Measurements from ENCODE around the gene ABR.

Gene ABR

DNA sequence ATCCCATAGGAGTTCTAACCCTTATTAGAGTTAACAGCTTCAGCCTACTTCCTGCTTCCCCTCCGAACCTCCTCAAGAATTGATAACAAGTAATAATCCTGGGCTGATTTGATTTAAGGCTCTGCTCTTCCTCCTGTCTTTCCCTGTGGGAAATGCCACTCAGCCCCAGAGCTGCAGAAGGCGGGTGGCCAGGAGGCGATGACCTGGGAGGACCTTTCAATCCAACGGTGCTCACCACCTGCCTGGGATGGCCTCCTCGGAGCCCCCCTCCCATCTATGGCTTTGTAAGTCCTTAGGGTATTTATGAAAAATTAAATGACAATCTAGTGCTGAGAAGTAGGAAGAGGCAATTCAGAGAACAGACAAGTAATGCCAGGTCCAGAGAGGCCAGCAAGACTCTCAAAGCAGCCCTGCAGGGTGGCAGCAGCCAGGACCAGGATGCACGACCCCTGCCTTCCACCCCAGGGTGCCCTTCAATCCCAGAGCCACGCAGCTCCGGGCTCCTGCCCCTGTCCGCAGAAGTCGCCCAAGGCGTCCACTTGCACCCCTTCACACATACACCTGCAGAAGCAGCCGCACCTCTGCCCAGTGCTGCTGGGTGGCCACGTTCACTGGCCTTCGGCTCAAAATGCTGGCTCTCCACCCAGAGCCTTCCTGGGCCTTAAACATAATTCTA is 34.3 kb downstream of the ABR start:
- TF ChIP-seq MYC (IDR thresholded peaks at IDR 0.05; ENCODE audit: low read depth, low read length): no peak
- TF ChIP-seq, protein P1, sequence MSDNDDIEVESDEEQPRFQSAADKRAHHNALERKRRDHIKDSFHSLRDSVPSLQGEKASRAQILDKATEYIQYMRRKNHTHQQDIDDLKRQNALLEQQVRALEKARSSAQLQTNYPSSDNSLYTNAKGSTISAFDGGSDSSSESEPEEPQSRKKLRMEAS (IDR thresholded peaks at IDR 0.05; ENCODE audit: low read depth, low read length): no peak
- TF ChIP-seq, protein P2, sequence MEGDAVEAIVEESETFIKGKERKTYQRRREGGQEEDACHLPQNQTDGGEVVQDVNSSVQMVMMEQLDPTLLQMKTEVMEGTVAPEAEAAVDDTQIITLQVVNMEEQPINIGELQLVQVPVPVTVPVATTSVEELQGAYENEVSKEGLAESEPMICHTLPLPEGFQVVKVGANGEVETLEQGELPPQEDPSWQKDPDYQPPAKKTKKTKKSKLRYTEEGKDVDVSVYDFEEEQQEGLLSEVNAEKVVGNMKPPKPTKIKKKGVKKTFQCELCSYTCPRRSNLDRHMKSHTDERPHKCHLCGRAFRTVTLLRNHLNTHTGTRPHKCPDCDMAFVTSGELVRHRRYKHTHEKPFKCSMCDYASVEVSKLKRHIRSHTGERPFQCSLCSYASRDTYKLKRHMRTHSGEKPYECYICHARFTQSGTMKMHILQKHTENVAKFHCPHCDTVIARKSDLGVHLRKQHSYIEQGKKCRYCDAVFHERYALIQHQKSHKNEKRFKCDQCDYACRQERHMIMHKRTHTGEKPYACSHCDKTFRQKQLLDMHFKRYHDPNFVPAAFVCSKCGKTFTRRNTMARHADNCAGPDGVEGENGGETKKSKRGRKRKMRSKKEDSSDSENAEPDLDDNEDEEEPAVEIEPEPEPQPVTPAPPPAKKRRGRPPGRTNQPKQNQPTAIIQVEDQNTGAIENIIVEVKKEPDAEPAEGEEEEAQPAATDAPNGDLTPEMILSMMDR (IDR thresholded peaks at IDR 0.05; ENCODE audit: low read depth, low read length): no peak
- no peak for TF ChIP-seq POLR2A (IDR thresholded peaks at IDR 0.05; ENCODE audit: extremely low read depth, insufficient read length)
- no peak for DNase-seq (ENCODE audit: low read depth)
- no peak overlapping the region for H3K4me3 ChIP-seq (ENCODE audit: low read depth, low read length)

DNA sequence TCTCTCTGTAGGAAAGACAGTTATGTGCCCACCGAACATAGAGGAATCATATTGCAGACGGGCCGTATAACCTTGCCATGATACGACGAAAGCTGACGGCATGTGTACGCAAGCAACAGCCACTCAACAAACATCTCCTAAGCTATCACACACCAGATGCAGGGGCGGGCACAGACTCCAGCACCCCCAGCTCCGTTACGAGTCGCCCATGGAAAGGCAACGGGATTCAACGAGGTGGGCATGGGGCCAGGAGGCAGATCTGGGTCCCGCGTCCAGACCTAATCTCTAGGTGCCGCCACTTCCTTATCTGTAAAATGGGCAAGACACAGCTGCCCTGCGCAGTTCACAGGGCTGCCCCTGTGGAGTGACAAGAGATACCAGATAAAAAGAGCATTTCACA is 35.6 kb downstream of the ABR start:
- DNase-seq (ENCODE audit: low read depth): no peak
- no peak overlapping the region for H3K4me3 ChIP-seq (ENCODE audit: low read depth, low read length)
- TF ChIP-seq MYC (IDR thresholded peaks at IDR 0.05; ENCODE audit: low read depth, low read length) (no peak), POLR2A (IDR thresholded peaks at IDR 0.05; ENCODE audit: extremely low read depth, insufficient read length) (no peak)
- TF ChIP-seq, protein P2 (IDR thresholded peaks at IDR 0.05; ENCODE audit: low read depth, low read length): no peak
- TF ChIP-seq, protein P1 (IDR thresholded peaks at IDR 0.05; ENCODE audit: low read depth, low read length): no peak

DNA sequence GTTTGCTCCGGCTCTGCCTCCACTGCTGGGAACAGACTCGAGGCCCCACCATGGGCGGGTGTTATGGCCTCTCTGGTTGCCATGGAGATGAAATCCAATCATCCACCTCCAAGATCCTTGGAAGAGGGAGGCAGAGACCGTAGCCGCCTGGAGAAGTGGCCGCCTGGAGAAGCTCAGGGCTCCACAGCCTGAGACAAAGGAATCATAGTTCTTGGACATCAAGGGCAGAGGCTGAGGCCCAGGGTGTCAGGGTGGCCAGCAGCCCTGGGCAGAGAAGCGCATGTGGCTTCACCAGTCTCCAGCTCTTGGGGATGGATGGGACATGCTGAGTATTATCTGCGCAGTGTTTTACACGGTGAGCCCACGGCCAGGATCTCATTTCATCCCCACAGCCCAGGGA is 36.2 kb downstream of the ABR start:
- TF ChIP-seq, protein P2 (IDR thresholded peaks at IDR 0.05; ENCODE audit: low read depth, low read length): no peak
- TF ChIP-seq, protein P1 (IDR thresholded peaks at IDR 0.05; ENCODE audit: low read depth, low read length): no peak
- TF ChIP-seq MYC (IDR thresholded peaks at IDR 0.05; ENCODE audit: low read depth, low read length): no peak
- TF ChIP-seq POLR2A (IDR thresholded peaks at IDR 0.05; ENCODE audit: extremely low read depth, insufficient read length): no peak
- no peak for DNase-seq (ENCODE audit: low read depth)
- H3K4me3 ChIP-seq (ENCODE audit: low read depth, low read length): no peak overlapping the region

DNA sequence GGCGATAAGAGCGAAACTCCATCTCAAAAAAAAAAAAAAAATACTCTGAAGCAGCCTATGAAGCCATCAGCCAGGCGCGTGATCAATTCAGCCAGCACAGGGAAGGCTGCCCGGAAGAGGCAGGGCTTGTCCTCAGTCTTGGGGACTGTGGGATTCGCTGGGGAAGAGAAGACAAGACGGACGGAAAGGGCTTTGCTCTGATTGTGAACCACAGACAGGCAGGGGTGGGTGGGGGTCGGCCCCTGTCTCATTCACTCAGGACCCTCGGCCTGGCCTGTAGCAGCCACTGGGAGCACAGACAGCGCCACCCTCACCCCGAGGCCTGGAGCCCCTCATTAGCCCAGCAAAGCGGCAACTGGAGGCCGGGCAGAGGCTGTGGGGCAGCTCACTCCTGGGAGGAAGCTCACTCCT is 37.2 kb downstream of the ABR start:
- no peak for DNase-seq (ENCODE audit: low read depth)
- no peak overlapping the region for H3K4me3 ChIP-seq (ENCODE audit: low read depth, low read length)
- TF ChIP-seq POLR2A (IDR thresholded peaks at IDR 0.05; ENCODE audit: extremely low read depth, insufficient read length) (no peak), MYC (IDR thresholded peaks at IDR 0.05; ENCODE audit: low read depth, low read length) (no peak)
- TF ChIP-seq, protein P1 (IDR thresholded peaks at IDR 0.05; ENCODE audit: low read depth, low read length): no peak
- TF ChIP-seq, protein P2 (IDR thresholded peaks at IDR 0.05; ENCODE audit: low read depth, low read length): no peak

DNA sequence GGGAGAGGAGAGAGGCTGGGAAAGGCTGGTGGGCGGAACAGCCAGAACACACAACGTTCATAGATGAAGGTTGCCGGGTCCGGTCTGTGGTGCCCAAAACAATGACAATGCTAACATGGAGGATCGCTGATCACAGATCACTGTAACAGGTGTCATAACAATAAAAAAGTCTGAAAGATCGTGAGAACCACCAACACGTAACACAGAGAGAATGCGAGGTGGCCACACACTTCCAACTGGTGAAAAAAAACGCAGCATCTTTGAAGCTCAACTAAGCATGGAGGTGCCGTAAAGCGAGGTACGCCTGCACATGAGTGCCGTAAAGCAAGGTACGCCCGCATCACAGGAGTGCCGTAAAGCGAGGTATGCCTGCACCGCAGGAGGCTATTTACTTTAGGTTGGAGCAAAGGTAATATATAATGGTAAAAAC is 42.3 kb downstream of the ABR start:
- H3K4me3 ChIP-seq (ENCODE audit: low read depth, low read length): no peak overlapping the region
- no peak for DNase-seq (ENCODE audit: low read depth)
- TF ChIP-seq MYC (IDR thresholded peaks at IDR 0.05; ENCODE audit: low read depth, low read length) (no peak), POLR2A (IDR thresholded peaks at IDR 0.05; ENCODE audit: extremely low read depth, insufficient read length) (no peak)
- TF ChIP-seq, protein P2 (IDR thresholded peaks at IDR 0.05; ENCODE audit: low read depth, low read length): no peak
- TF ChIP-seq, protein P1 (IDR thresholded peaks at IDR 0.05; ENCODE audit: low read depth, low read length): no peak

All from NB4 (cell line).